Upper lobe of left lung (tissue), 6 donors: ENCODE measurements around the gene GABBR2. TPM values are rescaled to one million over a fixed set of nuclear protein-coding genes. Genes with fewer than 3 reads are reported as not detected.

Experiments used
- ATAC-seq, 2 donors: fragments of 200-7000 bp; cut with Tn5 transposase; one replicate each; pipeline ENCODE4 v1.9.1; 2022; ENCODE audit warnings: mild to moderate bottlenecking in 2 of 2, moderate library complexity in 2 of 2; ENCODE audit not compliant: low FRiP score in 2 of 2
- DNase-seq, 2 donors: peaks; one replicate each; pipeline ENCODE4 v3.0.0-alpha.2; 2019 to 2020
- H3K27ac ChIP-seq, 4 donors: fragments of 200-600 bp; sonication (generic); one replicate each; pipeline ENCODE4 v1.5.1; 2016 to 2019
- H3K27me3 ChIP-seq, 4 donors: fragments of 200-600 bp; sonication (generic); one replicate each; pipeline ENCODE4 v1.5.1; 2017 to 2019
- H3K36me3 ChIP-seq, 4 donors: fragments of 200-600 bp; sonication (generic); one replicate each; pipeline ENCODE4 v1.5.1; 2016 to 2019
- H3K4me1 ChIP-seq, 4 donors: fragments of 200-600 bp; sonication (generic); one replicate each; pipeline ENCODE4 v1.5.1; 2018 to 2019
- H3K4me3 ChIP-seq, 4 donors: fragments of 200-600 bp; sonication (generic); one replicate each; pipeline ENCODE4 v1.5.1; 2017 to 2019; ENCODE audit warnings: mild to moderate bottlenecking in 2 of 4, moderate library complexity in 1 of 4
- H3K9me3 ChIP-seq, 4 donors: fragments of 200-600 bp; sonication (generic); one replicate each; pipeline ENCODE4 v1.5.1; 2018 to 2019
- CTCF ChIP-seq, 6 experiments: fragments of 450-650 bp in 4 of 6; fragments of 200-600 bp in 2 of 6; sonication (generic) in 2 of 6; IDR thresholded peaks; one replicate each; pipeline ENCODE4 v1.5.1; 2016 to 2019; ENCODE audit warnings: antibody characterized with exemption in 6 of 6
- EP300 ChIP-seq, 4 donors: sonication (generic); formaldehyde crosslinking; IDR thresholded peaks; one replicate each; pipeline ENCODE4 v1.5.1; 2017; ENCODE audit warnings: antibody characterized with exemption in 4 of 4, control low read depth in 2 of 4
- POLR2A ChIP-seq, 4 donors: fragments of 450-650 bp; IDR thresholded peaks; one replicate each; pipeline ENCODE4 v1.5.1; 2016 to 2017; ENCODE audit warnings: antibody characterized with exemption in 4 of 4, mild to moderate bottlenecking in 2 of 4
- POLR2AphosphoS5 ChIP-seq, 2 donors: sonication (generic); formaldehyde crosslinking; IDR thresholded peaks; one replicate each; pipeline ENCODE4 v1.5.1; 2017; ENCODE audit warnings: antibody characterized with exemption in 2 of 2
- WGBS, 2 donors: methylation state at CpG; one replicate each; pipeline ENCODE4 v1.1.5; 2017 to 2018; 5-methylcytosine and 5-hydroxymethylcytosine counted together
- total RNA-seq, 6 donors: library from RNA; depleted of rRNA in 4 of 6; stranded (reverse); fragments of >200 nt in 4 of 6; gene quantifications; one replicate each; pipeline versions ENCODE4 v1.1.0 to v1.2.1, GENCODE V29; 2016 to 2021
- donor health status: DM: no; HTN: no; CAD: no; lungs with moderate emphysema.
- donor health status: DM: no; HTN: yes; CAD: no; lungs with severe emphysema.

The GABBR2 gene
- total RNA-seq, 6 donors from 2014 or later, result 0.15 to 1.00 (median 0.81) TPM; not detected in 1

GRCh38 chr9:98533132-98533531, 175.6 kb downstream of the GABBR2 start:
- H3K27me3 ChIP-seq, result no peaks in the 10 kb centered on the region
- WGBS, 2 donors, result 45 to 46% methylated on average over 2 to 4 of the region's 4 CpGs
- TF ChIP-seq CTCF (IDR thresholded peaks at IDR 0.05), result no peak
- no peak for TF ChIP-seq POLR2AphosphoS5 (IDR thresholded peaks at IDR 0.05)
- no peak for TF ChIP-seq POLR2A (IDR thresholded peaks at IDR 0.05)
- TF ChIP-seq EP300 (IDR thresholded peaks at IDR 0.05), result no peak
- DNase-seq (no peak), ATAC-seq (no peak)
- no peak overlapping the region for H3K27ac ChIP-seq
- no peak overlapping the region for H3K4me3 ChIP-seq
- H3K9me3 ChIP-seq, result no peaks in the 10 kb centered on the region
- no peaks in the 10 kb centered on the region for H3K4me1 ChIP-seq
- H3K36me3 ChIP-seq, result no peaks in the 10 kb centered on the region

- DNase-seq (no peak), ATAC-seq (no peak)
- no peaks in the 10 kb centered on the region for H3K36me3 ChIP-seq
- H3K27ac ChIP-seq, result no peak overlapping the region
- H3K9me3 ChIP-seq, result no peaks in the 10 kb centered on the region
- no peaks in the 10 kb centered on the region for H3K27me3 ChIP-seq
- 87 to 92% methylated on average over 3 of the region's 3 CpGs for WGBS, 2 donors
- H3K4me1 ChIP-seq, result no peaks in the 10 kb centered on the region
- no peak for TF ChIP-seq POLR2A (IDR thresholded peaks at IDR 0.05)
- TF ChIP-seq CTCF (IDR thresholded peaks at IDR 0.05), result no peak
- TF ChIP-seq POLR2AphosphoS5 (IDR thresholded peaks at IDR 0.05), result no peak
- no peak for TF ChIP-seq EP300 (IDR thresholded peaks at IDR 0.05)
- H3K4me3 ChIP-seq, result no peak overlapping the region
Measured at GRCh38 chr9:98532574-98532973, 176.2 kb downstream of the GABBR2 start.

- Histone ChIP-seq H3K4me1 (no peaks in the 10 kb centered on the region), H3K27me3 (no peaks in the 10 kb centered on the region), H3K9me3 (no peaks in the 10 kb centered on the region), H3K4me3 (no peak overlapping the region), H3K36me3 (no peaks in the 10 kb centered on the region), H3K27ac (no peak overlapping the region)
- DNase-seq (no peak), ATAC-seq (no peak)
- 69 to 76% methylated on average over 4 of the region's 4 CpGs for WGBS, 2 donors
- TF ChIP-seq CTCF (IDR thresholded peaks at IDR 0.05) (no peak), EP300 (IDR thresholded peaks at IDR 0.05) (no peak), POLR2AphosphoS5 (IDR thresholded peaks at IDR 0.05) (no peak), POLR2A (IDR thresholded peaks at IDR 0.05) (no peak)
Measured at GRCh38 chr9:98532147-98532546, 176.6 kb downstream of the GABBR2 start.

- TF ChIP-seq POLR2AphosphoS5 (IDR thresholded peaks at IDR 0.05) (no peak), POLR2A (IDR thresholded peaks at IDR 0.05) (no peak), EP300 (IDR thresholded peaks at IDR 0.05) (no peak), CTCF (IDR thresholded peaks at IDR 0.05) (no peak)
- Histone ChIP-seq H3K9me3 (no peaks in the 10 kb centered on the region), H3K4me1 (no peaks in the 10 kb centered on the region), H3K27ac (no peak overlapping the region), H3K36me3 (no peaks in the 10 kb centered on the region), H3K27me3 (no peaks in the 10 kb centered on the region), H3K4me3 (no peak overlapping the region)
- DNase-seq, result no peak
- ATAC-seq, result peak in 1 of 2 donors; percentile 27
- 61 to 78% methylated on average over 4 to 6 of the region's 6 CpGs for WGBS, 2 donors
Measured at GRCh38 chr9:98530806-98531386, 177.8 kb downstream of the GABBR2 start.

GRCh38 chr9:98530275-98530674, 178.5 kb downstream of the GABBR2 start:
- TF ChIP-seq POLR2AphosphoS5 (IDR thresholded peaks at IDR 0.05), result no peak
- TF ChIP-seq CTCF (IDR thresholded peaks at IDR 0.05), result no peak
- TF ChIP-seq EP300 (IDR thresholded peaks at IDR 0.05), result no peak
- no peak for TF ChIP-seq POLR2A (IDR thresholded peaks at IDR 0.05)
- 80 to 83% methylated on average over 8 of the region's 8 CpGs for WGBS, 2 donors
- Histone ChIP-seq H3K27ac (no peak overlapping the region), H3K4me3 (no peak overlapping the region), H3K27me3 (no peaks in the 10 kb centered on the region), H3K4me1 (no peaks in the 10 kb centered on the region), H3K36me3 (no peaks in the 10 kb centered on the region), H3K9me3 (no peaks in the 10 kb centered on the region)
- ATAC-seq, result no peak
- DNase-seq, result no peak
